ENCODE data around the gene PLEKHG1. TPM values are rescaled to one million over a fixed set of nuclear protein-coding genes. Genes with fewer than 3 reads are reported as not detected.

Gene PLEKHG1
- total RNA-seq, 1 experiment from 2014 or later = not detected

GRCh38 chr6:150589852-150590251, 9.8 kb upstream of the PLEKHG1 start:
- no peak for DNase-seq (ENCODE audit: low read depth)

GRCh38 chr6:150590446-150590845, 9.2 kb upstream of the PLEKHG1 start:
- no peak for DNase-seq (ENCODE audit: low read depth)

DNA sequence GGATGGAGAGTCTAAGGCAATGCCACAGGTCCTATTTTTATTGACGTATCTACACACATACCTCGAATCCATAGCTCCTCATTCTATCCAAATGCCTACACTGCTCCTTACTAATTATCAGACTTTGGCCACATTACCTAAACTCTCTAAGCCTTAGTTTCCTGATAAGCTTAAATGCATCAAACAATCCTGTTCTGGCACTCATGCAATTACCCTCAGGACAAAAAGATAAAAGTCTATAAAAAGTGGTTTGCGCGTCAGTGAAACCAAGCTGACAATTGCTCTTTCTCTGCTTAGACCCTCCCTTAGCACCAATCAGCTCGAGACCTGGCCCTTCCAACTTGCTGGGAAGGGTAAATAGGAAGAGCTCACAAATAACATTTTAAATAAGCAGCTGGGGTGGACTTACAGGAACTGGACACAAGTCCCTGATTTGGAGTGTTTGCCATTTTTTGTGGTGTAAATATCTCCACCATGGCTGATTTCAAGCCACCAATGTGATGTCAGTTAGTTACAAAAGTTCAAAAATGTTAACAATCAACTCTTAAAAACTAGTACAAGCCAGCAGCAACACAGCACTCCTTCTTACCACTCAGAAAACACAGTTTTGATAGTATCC, 7.2 kb upstream of the PLEKHG1 start:
- no peak for DNase-seq (ENCODE audit: low read depth)

DNA sequence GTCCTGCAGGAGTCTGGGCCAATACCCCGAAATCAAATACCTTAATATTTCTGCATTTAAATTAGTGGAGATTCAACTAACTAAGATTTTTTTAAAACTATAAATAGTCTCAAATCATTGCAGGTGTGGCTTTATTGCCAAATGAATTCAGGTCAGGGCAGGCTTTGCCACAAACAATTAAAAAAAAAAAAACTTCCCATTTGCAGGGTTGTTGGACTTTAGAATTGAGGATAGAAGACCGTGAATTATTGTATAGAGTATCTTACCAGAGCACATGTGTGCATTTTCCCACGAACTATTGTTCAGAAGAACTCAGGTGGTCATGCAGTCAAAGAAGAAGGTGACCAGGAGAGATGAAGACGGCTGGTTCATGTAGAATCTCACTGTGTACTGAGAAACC, 6.6 kb upstream of the PLEKHG1 start:
- DNase-seq (ENCODE audit: low read depth) = no peak

- no peak for DNase-seq (ENCODE audit: low read depth)
These were observed 3.2 kb upstream of the PLEKHG1 start for GRCh38 chr6:150596439-150596838.

DNA sequence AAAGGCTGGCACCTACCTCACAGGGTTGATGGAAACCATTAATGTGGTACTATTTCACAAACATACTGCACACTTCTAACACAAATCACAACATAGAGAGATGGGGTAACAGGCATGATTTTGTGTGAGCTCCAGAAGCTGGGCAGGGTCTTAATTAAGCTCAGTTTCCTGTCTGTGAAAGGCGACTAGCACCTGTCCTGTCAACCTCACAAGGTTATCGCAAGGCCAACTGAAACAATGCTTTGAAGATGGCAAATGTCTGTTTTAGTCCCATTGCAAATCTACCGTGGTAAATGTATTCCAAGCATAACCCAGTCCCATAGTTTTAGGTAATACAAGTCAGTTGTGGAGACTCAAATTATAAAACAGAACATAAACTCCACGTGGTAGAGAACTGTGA, 1.3 kb upstream of the PLEKHG1 start:
- no peak for DNase-seq (ENCODE audit: low read depth)

GRCh38 chr6:150598858-150599198, 857 bp upstream of the PLEKHG1 start:
- DNase-seq (ENCODE audit: low read depth) = no peak

GRCh38 chr6:150600010-150600300, 270 bp downstream of the PLEKHG1 start:
- no peak for DNase-seq (ENCODE audit: low read depth)

DNA sequence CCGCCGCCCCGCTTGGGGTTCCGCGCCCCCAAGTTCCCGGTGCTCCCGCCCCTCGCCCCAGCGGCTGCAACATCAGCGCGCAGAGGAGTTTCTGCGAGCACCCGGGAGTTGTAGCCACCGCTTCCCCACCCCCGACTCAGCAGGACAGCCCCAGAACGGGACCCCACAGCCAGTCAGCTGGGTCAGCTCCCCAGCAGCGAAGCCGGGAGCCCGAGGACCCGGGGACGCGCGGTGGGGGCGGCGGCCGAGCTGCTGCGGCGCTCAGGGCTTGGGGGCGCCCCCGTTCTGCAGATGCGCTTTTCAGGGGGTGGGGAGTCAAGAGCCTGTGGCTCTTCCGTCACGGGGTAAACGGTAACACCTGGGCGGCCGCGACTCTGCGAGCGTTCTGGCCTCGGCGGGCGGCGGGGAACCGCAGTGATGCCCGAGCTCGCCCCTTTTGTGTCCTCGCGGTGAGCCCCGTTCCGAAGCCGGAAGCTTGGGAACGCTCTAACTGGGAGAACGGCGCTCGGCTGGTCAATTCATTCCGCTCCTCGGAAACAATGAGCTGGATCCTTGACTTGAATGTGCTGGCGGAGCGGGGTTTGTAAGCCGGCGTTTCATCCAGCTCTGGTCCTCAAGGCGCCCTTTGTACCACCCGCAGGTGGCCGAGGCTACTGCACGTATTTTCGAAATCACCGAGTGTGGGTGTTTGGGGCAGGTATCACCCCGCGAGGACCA, 774 bp downstream of the PLEKHG1 start:
- DNase-seq (ENCODE audit: low read depth) = peak; percentile 73

- no peak for DNase-seq (ENCODE audit: low read depth)
These were observed 1.8 kb downstream of the PLEKHG1 start for GRCh38 chr6:150601439-150601838.

DNA sequence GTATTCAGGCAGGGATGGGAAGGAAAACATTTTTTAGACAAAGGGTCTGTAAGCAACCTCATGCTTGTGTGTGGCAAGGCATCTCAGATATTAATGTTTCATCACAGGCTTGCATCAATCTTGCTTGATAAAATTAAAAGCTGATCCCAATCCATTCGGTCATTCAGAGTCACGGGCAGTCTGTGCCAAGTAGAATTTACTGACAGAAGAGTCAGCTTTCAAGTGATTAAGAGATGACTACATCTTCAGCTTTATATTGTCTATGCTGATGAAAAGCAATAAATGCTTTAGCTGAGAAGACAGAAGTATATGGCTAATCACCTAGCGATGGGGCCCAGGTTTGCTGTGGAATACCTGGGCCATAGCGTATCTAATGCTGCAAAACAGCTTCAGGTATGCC, 3.5 kb downstream of the PLEKHG1 start:
- no peak for DNase-seq (ENCODE audit: low read depth)

GRCh38 chr6:150604467-150604866, 4.8 kb downstream of the PLEKHG1 start:
- no peak for DNase-seq (ENCODE audit: low read depth)

GRCh38 chr6:150605333-150605732, 5.6 kb downstream of the PLEKHG1 start:
- DNase-seq (ENCODE audit: low read depth) = no peak

DNA sequence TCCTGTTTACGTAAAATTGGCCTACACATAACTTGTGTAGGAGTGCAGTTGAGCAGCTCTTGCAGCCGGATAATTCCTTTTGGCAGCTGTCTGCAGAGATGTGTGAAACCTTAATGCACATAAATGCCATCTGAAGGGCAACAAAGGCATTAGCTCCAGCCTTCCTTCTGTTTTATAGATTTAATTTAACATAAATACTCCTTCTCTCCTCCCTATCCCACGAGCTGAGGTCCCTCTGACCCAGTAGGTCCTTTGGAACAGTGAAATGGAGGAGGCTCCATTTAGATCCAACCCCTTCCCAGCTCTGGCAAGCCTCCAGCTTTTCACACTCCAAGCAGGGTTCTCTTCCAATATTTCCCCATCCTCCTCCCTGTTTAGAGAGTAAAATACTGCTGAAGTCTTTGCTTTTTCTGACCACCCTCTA, 6.5 kb downstream of the PLEKHG1 start:
- DNase-seq (ENCODE audit: low read depth) = no peak

- DNase-seq (ENCODE audit: low read depth) = no peak
These were observed 7.1 kb downstream of the PLEKHG1 start for GRCh38 chr6:150606647-150607328.

DNA sequence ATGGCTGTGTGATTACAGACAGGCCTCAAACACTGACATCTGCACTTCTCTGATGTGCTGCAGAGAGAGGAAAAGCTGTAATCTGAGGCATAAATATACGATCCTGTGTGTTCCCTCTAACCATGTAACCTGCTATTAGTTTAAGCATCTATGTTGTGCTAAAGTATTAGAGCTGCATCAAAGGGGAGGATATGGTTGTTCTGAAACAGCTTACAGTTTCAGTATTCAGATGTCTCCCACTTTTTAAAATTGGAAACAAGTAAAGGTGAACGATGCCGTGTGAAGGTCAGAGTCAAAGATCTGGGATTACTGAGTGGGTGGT, 7.6 kb downstream of the PLEKHG1 start:
- no peak for DNase-seq (ENCODE audit: low read depth)

DNA sequence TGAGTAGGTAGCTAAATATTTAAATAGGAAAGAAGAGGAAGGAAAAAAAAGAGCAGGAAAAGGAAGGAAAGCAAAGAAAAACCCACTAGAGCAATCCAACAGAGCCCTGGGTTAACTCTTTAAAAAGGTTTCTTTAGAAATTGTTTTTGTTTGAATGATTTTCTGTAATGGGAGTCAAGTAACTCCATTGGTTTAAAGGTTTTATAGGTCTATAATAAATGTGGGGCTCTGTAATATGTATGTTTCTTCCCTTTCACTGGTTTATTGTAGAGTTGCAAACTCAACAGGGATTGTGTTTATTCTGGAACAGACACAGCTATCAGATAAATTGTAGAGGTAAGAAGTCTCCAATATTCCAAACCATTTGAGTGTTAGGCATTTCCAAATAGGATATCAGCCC, 10.9 kb downstream of the PLEKHG1 start:
- DNase-seq (ENCODE audit: low read depth) = no peak

- no peak for DNase-seq (ENCODE audit: low read depth)
These were observed 13.6 kb downstream of the PLEKHG1 start for GRCh38 chr6:150613269-150613668.

DNA sequence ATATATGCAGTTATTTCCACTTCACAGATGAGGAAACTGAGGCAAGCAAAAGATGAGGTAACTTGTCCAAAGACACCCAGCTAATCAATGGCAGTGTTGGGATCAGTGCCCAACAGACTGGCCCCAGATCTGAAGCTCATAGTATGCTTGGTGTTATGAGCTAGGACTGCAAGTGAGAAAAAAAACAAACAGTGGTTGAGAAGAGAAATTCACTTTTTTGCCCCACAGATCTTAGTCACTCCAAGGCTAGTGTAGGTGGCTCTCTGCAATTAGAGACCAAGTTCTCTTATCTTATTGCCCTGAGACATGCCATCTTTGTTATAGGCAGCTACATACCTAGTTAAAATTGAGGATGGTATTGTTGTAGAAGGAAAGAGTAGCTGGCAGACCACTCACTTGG, 16.3 kb downstream of the PLEKHG1 start:
- no peak for DNase-seq (ENCODE audit: low read depth)

- DNase-seq (ENCODE audit: low read depth) = no peak
These were observed 16.9 kb downstream of the PLEKHG1 start for GRCh38 chr6:150616586-150616985.

DNA sequence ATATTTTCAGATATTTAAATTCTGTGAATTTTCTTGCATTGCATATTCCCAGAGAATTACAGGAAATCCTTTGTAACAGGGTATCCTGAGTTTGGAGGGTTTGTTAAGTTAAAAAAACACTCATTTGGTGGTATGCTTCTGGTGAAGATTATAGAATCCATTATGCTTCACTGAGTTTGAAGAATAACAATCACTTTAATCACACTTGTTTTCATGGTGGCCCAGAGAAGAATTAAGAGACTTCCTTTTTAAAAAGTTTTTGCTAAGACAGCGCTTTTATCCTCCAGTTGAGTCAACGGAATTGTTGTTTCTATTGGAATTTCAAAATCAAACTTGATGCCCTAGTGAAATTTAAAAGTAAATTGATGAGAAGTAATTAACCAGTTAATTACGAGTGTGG, 17.4 kb downstream of the PLEKHG1 start:
- DNase-seq (ENCODE audit: low read depth) = no peak

GRCh38 chr6:150617496-150618460, 18.1 kb downstream of the PLEKHG1 start:
- DNase-seq (ENCODE audit: low read depth) = no peak
